Measurements from ENCODE around the gene FHIT. TPM values are rescaled to one million over a fixed set of nuclear protein-coding genes. Genes with fewer than 3 reads are reported as not detected.

FHIT gene
- total and polyA plus RNA-seq, 2 donors from 2014 or later, result 20.2 to 61.2 TPM

DNA sequence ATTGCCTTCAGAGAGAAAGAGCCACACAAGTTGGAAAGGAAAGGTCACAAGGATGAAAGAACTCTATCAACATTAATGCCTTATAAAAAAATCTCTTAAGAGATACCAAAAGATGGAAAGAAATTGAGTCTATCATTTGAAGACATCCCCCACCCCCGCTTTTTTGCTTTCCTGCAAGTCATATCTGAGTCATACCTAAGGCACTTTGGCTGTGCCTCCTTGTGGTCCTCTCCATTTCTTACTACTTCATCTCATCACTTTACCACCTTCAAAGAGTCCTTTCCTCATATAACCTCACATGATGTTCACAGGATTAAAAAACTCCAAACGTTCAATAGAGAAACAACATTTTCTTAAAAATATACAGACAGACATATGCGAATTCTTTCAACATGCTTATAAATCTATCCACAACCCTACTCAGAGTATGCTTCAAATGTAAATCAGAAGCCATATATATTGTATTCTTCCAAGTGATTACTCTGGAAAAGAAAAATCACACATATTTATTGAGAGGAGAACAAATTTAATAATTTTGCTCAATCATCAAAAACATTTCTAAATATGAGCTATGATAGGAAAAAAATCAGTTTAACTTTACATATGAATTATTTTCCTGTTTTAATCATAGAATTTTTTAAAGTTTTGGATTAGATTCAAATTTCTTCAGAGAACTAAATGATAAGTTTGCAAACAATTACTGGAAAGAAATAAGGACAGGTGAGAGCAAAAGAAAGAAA, 1197.6 kb downstream of the FHIT start:
- intact Hi-C loops (cut with DNase I), result no loop called here
- FAIRE-seq (no peak), DNase-seq (no peak)
- Histone ChIP-seq H3K4me1 (ENCODE audit: control insufficient read depth in 2 of 3, insufficient read depth in 2 of 3, low read depth in 1 of 3, low read length in 3 of 3) (no peaks in the 10 kb centered on the region), H3K27me3 (ENCODE audit: control insufficient read depth, insufficient read depth, low read length) (no peaks in the 10 kb centered on the region), H3K9me3 (ENCODE audit: control insufficient read depth in 2 of 3, insufficient read depth in 1 of 3, low read length in 3 of 3) (no peaks in the 10 kb centered on the region), H3K27ac (ENCODE audit: low read depth in 2 of 2, low read length in 2 of 2) (no peak overlapping the region), H3K36me3 (ENCODE audit: control insufficient read depth in 2 of 3, insufficient read depth in 3 of 3, low read length in 3 of 3) (no peaks in the 10 kb centered on the region), H3K4me3 (ENCODE audit: low read length in 3 of 3) (no peak overlapping the region), H3K9ac (ENCODE audit: low read length in 3 of 3) (no peak overlapping the region)
- no peak for TF ChIP-seq CTCF (IDR thresholded peaks at IDR 0.05; ENCODE audit: borderline replicate concordance, extremely low read depth, insufficient read depth)

DNA sequence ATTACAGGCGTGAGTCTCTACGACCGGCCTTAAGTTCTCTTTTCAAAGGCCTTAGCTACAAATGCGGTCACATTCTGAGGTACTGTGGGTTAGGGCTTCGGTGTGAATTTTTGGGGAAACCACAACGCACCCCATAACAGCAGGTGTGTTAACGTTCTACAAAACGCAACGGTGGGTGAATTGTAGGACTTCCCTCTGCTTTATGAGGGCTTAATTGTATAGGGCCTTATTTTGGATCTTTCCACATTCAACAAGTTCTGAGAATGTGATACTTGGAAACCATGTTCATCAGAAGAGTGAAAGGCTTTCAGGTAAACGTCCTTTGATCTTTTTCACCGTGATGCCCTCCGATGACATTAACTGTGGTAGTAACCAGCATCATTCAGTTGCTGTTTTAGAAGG, 1202.8 kb downstream of the FHIT start:
- Histone ChIP-seq H3K27me3 (ENCODE audit: control insufficient read depth, insufficient read depth, low read length) (no peaks in the 10 kb centered on the region), H3K36me3 (ENCODE audit: control insufficient read depth in 2 of 3, insufficient read depth in 3 of 3, low read length in 3 of 3) (no peaks in the 10 kb centered on the region), H3K9me3 (ENCODE audit: control insufficient read depth in 2 of 3, insufficient read depth in 1 of 3, low read length in 3 of 3) (no peaks in the 10 kb centered on the region), H3K9ac (ENCODE audit: low read length in 3 of 3) (no peak overlapping the region), H3K27ac (ENCODE audit: low read depth in 2 of 2, low read length in 2 of 2) (no peak overlapping the region), H3K4me1 (ENCODE audit: control insufficient read depth in 2 of 3, insufficient read depth in 2 of 3, low read depth in 1 of 3, low read length in 3 of 3) (no peaks in the 10 kb centered on the region), H3K4me3 (ENCODE audit: low read length in 3 of 3) (no peak overlapping the region)
- DNase-seq (no peak), FAIRE-seq (no peak)
- intact Hi-C loops (cut with DNase I), result no loop called here
- TF ChIP-seq CTCF (IDR thresholded peaks at IDR 0.05; ENCODE audit: borderline replicate concordance, extremely low read depth, insufficient read depth), result no peak

GRCh38 chr3:60047426-60048200, 1203.6 kb downstream of the FHIT start:
- intact Hi-C loops (cut with DNase I), result no loop called here
- FAIRE-seq (no peak), DNase-seq (no peak)
- no peaks in the 10 kb centered on the region for H3K27me3 ChIP-seq (ENCODE audit: control insufficient read depth, insufficient read depth, low read length)
- H3K9me3 ChIP-seq (ENCODE audit: control insufficient read depth in 2 of 3, insufficient read depth in 1 of 3, low read length in 3 of 3), result no peaks in the 10 kb centered on the region
- H3K36me3 ChIP-seq (ENCODE audit: control insufficient read depth in 2 of 3, insufficient read depth in 3 of 3, low read length in 3 of 3), result no peaks in the 10 kb centered on the region
- no peak overlapping the region for H3K27ac ChIP-seq (ENCODE audit: low read depth in 2 of 2, low read length in 2 of 2)
- no peaks in the 10 kb centered on the region for H3K4me1 ChIP-seq (ENCODE audit: control insufficient read depth in 2 of 3, insufficient read depth in 2 of 3, low read depth in 1 of 3, low read length in 3 of 3)
- no peak for TF ChIP-seq CTCF (IDR thresholded peaks at IDR 0.05; ENCODE audit: borderline replicate concordance, extremely low read depth, insufficient read depth)
- H3K9ac ChIP-seq (ENCODE audit: low read length in 3 of 3), result no peak overlapping the region
- H3K4me3 ChIP-seq (ENCODE audit: low read length in 3 of 3), result no peak overlapping the region

All from kidney (tissue), 14 donors.